ENCODE data around the gene ST14.
"Not testable (repeated sequence)": the region's sequence is repeated elsewhere in the genome, so short reads cannot be mapped to it uniquely, and the experiment has no call there.

Gene ST14

DNA sequence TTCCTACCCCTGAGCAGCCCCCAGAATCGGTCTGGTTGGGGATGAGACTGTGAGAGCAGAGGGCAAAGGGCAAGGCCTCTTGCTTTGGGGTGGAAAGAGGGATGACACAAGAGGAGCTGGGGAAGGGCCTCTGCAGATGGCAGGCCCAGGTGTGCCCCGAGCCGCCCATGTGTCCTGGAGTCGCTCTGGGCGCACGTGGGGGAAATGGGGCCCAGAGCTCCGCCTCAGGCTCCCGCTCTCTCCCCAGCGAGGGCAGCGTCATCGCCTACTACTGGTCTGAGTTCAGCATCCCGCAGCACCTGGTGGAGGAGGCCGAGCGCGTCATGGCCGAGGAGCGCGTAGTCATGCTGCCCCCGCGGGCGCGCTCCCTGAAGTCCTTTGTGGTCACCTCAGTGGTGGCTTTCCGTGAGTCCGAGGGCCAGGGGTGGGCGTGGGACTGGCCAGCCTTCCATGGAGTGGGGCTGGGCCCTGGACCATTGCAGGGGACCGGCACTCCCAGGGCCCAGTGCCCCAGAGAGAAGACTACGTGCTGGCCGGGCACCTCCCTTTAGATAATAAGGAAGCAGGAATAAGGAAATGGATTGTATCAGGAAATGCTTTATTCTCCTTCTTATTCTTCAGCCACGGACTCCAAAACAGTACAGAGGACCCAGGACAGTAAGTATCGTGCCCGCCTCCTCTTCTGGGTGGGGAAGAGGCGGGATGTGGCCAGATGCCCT, 30.1 kb downstream of the ST14 start:
- no peak for DNase-seq

DNA sequence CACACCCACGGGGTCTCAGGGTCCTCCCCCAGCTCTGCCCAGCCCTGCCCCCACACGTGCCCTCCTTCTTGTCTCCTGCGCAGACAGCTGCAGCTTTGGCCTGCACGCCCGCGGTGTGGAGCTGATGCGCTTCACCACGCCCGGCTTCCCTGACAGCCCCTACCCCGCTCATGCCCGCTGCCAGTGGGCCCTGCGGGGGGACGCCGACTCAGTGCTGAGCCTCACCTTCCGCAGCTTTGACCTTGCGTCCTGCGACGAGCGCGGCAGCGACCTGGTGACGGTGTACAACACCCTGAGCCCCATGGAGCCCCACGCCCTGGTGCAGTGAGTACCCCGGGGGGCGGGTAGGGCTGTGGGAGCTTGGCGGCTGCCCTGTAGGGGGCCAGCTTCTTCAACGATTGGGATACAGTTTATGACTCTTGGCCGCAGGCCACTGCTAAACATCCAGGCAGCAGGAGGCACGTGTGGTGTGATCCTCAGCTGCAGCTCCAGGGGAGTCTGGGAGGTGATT, 30.8 kb downstream of the ST14 start:
- DNase-seq = no peak

DNA sequence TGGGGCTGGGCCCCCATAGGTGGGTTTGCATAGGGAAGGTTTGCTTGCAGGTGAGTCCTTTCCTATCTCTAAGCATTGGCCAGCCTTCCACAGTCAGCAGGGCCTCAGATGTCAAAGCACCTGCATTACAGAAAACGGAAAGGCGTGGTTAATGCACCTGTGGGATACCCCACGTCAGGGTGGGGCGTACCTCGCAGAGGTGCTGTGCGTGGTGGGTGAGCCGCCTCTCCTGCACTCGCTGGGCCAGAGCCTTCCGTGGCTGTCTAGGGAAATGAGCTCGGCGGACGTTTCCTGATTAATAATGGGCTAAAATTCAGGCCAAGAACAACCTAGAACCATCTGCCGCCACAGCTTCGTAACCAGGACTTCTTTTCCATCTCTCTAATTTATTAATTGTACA, 32.3 kb downstream of the ST14 start:
- DNase-seq = no peak

DNA sequence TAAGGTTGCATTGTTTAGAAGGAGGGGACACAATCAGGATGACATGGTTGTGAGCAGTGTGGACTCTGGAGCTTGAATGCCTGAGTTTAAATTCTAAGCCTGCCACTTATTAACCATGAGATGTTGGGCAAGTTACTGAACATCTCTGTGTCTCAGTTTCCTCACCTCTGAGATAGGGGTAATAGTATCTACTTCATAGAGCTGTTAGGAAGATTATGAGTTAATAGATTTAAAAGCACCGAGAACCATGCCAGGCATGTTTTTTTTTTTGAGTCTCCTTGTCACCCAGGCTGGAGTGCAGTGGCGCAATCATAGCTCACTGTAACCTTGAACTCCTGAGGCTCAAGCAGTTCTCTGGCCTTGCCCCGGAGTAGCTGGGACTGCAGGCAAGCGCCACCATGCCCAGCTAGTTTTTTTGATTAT, 33.3 kb downstream of the ST14 start:
- no peak for DNase-seq

DNA sequence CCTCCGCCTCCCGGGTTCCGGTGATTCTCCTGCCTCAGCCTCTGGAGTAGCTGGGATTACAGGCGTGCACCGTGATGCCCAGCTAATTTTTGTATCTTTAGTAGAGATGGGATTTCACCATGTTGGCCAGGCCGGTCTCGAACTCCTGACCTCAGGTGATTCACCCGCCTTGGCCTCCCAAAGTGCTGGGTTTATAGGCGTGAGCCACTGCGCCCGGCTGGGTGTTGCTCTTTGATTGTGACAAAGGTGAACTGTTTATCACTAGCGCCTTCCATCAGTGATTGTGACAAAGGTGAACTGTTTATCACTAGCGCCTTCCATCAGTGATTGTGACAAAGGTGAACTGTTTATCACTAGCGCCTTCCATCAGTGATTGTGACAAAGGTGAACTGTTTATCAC, 34.0 kb downstream of the ST14 start:
- not testable (repeated sequence) for DNase-seq

DNA sequence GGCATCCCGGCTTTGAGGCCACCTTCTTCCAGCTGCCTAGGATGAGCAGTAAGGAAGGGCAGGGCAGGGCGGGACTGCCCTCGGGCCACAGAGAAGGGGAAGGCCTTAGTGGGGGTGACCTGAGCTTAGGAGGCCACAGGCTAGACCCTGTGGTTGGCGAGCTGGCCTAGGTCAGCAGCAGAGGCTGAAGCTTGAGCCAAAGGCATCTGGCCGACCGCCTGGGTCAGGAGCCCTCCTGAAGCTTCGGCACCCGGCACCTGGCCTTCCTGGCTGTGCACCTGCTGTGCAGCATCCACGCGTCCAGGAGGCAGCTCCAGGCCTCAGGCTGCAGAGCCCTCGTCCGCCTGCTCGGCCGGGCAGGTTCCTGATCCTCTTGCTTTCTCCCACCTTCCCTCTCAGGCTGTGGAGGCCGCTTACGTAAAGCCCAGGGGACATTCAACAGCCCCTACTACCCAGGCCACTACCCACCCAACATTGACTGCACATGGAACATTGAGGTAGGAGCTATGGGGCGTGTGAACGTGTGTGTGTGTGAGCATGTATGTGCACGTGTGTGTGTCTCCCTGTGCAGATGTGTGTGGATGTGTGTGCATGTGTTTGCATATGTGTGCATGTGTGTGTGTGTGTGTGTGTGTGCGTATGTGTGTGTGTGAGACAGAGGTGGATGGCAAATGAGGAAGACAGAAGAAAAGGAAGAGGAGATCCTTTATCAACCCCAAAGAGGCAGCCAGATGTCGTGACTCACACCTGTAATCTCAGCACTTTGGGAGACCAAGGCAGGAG, 34.9 kb downstream of the ST14 start:
- DNase-seq = no peak

DNA sequence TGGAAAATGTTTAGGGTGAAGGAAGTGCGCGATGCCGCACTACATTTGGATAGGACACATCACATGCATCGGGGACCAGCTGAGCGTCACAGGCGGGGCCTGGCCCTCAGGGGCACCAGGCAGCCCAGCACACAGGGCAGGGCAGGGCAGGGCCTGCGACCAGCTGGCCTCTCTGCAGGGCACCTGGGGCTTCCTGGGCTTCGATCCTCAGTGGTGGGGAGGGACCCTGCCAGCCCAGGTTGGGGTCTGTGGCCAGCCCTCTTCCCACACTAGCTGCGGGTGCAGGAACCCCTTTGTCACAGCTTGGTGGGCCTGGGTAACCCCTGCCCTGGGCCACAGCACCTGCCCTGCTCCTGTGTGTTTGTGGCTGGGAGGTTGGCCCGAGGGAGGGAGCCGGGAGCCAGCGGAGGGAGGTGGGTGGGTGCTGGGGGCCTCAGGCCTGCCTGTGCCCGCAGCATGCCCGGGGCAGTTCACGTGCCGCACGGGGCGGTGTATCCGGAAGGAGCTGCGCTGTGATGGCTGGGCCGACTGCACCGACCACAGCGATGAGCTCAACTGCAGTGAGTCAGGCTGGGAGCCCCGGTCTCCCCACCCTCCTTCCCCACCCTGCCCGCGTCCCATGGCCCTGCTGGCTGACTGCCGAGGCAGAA, 37.9 kb downstream of the ST14 start:
- no peak for DNase-seq

DNA sequence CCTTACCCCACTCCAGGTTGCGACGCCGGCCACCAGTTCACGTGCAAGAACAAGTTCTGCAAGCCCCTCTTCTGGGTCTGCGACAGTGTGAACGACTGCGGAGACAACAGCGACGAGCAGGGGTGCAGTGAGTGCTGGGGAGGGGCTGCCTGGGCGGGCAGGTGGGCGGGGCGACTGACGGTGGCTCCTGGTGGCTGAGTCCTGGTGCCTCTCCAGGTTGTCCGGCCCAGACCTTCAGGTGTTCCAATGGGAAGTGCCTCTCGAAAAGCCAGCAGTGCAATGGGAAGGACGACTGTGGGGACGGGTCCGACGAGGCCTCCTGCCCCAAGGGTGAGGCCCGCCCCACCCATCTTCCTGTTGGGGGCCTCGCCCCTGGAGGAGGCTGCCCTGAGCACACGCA, 38.7 kb downstream of the ST14 start:
- no peak for DNase-seq

DNA sequence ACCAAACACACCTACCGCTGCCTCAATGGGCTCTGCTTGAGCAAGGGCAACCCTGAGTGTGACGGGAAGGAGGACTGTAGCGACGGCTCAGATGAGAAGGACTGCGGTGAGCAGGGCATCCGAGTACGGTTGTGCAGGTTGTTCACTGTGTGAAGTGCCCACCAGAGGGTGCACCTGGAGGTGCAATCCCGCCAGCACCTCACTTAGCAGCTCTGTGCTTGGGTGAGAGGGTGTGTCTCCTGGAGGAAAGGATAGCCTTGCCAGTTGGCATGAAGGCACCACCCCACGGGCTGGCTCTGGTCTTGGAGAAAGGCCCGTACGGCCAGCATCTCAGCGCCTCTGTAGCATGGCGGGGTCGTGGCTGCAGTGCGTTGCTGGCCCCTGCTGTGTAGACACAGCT, 39.4 kb downstream of the ST14 start:
- no peak for DNase-seq

DNA sequence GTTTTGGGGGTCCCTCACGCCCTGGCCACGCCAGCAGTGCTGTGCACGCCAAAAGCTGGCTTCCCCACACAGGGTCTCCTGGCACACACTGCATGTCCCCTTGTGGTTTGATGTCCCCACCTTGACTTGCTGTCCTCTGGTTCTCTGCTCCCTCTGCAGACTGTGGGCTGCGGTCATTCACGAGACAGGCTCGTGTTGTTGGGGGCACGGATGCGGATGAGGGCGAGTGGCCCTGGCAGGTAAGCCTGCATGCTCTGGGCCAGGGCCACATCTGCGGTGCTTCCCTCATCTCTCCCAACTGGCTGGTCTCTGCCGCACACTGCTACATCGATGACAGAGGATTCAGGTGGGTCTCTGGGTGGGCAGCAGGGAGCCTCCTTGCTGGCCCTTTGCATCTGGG, 40.2 kb downstream of the ST14 start:
- no peak for DNase-seq

DNA sequence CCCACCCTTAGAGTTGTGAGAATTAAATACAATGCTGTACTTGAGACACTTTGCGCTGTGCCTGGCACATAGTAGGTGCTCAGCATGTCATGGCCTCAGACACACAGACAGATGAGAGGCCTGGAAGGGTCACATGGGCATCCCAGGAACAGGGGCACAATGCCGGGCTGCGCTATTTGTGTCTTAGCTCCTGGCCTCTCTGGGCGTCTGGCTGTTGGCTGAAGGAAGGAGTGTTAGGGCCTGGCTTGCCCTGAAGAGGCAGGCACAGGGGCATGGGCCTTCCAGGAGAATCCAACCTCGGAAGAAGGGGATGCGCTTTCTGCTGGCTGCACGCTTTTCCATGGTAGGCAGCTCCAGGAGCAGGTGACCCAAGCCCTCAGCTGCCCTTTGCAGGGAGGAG, 41.4 kb downstream of the ST14 start:
- DNase-seq = no peak

DNA sequence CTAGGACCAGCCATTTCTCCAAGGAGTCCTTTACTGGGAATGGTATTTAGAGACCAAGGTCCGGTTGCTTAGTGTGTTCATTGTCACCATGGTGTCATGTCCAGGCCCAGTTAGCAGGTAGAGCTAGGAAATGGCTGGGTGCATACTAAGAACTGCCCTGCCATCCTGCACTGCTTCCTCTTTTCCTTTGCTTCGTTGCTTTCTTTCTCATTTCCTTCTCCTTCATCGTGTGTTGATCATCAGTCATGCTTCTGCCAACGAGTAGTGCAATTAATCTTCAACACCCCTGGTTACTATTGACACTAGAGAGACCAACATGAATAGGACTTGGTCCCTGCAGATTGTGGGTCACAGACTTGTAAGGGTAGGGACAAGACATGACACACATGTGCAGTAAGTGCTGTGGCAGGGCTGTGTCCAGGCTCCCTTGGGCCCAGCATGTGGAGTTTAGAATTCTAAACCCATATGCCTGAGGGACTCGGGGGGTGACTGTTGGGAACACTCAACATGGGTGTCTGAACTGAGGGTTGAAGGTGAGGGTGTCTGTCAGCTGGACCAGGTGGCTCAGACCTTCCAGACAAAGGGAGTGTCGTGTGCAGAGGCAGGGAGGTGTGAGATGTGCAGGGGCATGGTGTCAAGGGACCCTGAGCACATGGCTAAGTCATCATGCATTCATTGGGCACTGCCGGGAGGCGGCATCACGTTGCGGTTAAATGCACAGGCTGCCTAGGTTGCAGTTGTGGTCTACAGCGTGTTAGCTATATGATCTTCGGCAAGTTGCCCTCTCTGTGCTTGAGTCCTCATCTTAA, 42.6 kb downstream of the ST14 start:
- no peak for DNase-seq

DNA sequence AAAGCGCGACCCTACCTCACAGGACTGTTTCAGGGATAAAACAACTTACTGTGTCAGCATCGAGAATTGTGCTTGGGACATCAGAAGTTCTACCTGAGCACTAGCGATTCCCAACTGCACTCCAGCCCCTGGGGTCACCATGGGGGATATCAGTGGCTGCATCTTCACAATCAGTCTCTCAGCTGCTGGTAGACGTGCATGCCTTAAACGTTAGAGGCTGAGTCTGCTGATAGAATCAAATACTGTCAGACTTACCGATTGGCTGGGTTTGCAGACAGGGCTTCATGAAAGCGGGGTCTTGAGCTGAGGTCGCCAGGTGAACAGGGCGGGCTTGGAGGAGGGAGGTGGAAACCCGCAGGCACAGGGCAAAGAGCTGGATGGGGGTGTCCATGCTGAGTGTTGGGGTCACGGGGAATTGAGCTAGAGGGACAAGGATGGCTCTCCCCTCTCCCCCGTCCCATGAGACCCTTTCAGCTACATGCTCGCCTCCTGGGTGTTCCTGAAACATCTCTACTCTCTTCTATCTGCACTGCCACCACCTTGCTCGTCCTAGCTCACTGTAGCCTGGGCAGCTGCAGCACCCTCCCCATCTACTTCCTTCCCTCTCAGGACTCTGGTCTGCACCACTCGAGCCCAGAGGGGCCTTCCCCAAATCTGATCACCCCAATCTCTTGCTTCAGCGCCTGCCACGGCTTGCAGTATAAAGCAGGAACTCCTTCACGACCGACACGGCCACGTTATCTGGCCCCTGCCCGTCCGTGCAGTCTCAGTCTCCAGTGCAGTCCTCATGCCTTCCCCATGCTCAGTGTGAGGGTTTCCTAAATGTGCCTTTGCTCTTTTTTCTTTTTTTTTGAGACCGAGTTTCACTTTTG, 43.5 kb downstream of the ST14 start:
- DNase-seq = no peak

DNA sequence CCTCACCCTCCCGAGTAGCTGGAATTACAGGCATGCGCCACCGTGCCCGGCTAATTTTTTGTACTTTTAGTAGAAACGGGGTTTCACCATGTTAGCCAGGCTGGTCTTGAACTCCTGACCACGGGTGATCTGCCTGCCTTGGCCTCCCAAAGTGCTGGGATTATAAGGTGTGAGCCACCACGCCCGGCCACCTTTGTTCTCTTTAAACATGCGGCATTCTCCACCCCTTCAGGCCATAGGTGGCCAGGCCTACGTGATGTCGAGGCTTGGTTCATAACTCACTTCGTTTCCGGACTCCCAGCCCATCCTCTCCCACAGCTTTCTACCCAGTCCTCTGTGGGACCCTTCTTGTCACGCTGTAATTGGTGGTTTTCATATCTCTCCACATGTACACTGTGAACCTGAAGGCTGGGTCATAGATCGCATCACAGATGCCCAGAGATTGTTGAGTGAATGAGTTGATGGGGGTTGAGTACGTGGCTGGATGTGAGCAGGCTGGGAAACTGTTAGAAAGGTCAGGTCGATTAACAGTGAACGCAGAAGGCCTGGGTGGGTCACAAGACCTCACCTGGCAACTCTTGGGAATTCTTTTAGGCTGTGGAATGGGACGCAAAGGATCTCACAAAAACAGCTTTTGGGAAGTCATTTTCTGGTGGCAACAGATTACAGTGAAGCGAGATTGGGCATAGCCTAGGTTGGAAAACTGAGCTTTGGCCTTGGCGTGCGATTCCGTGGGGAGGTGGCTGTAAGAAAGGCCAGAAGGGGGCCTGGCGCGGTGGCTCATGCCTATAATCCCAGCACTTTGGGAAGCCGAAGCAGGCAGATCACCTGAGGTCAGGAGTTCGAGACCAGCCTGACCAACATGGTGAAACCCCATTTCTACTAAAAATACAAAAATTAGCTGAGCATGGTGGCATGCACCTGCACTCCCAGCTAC, 44.5 kb downstream of the ST14 start:
- DNase-seq = no peak

DNA sequence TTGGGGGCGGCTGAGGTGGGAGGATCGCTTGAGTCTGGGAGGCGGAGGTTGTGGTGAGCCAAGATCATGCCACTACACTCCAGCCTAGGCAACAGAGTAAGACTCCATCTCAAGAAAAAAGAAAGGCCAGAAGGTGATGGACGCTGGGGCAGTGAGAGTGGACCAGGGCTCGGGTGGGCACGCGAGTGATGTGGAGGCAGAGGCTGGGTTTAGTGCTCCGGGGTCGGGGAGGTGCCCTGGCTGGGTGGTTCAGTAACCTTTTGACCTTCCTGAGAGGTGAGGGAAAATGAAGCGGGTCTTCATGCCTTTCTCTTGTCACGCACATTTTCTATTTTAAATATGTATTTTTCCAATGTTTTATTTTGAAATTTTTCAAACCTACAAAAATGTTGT, 45.1 kb downstream of the ST14 start:
- DNase-seq = no peak

DNA sequence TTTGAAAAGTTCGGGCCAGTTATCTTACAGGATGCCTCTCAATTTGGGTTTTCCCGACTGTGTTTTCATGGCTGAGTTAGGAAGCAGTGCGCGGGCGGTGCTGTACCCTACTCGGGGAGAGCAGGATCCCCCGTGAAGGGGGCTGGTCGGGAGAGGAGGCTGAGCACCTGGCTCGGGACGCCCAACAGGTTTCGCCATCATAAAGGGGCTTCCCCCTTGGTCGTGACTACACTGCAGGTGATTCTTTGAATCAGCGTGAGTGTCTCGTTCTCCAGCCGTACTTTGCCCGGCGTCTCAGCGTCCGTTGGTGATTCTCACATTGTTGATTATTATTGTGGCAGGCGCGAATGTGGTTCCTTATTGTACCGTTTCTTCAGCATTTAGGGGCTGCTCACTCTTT, 46.6 kb downstream of the ST14 start:
- no peak for DNase-seq

DNA sequence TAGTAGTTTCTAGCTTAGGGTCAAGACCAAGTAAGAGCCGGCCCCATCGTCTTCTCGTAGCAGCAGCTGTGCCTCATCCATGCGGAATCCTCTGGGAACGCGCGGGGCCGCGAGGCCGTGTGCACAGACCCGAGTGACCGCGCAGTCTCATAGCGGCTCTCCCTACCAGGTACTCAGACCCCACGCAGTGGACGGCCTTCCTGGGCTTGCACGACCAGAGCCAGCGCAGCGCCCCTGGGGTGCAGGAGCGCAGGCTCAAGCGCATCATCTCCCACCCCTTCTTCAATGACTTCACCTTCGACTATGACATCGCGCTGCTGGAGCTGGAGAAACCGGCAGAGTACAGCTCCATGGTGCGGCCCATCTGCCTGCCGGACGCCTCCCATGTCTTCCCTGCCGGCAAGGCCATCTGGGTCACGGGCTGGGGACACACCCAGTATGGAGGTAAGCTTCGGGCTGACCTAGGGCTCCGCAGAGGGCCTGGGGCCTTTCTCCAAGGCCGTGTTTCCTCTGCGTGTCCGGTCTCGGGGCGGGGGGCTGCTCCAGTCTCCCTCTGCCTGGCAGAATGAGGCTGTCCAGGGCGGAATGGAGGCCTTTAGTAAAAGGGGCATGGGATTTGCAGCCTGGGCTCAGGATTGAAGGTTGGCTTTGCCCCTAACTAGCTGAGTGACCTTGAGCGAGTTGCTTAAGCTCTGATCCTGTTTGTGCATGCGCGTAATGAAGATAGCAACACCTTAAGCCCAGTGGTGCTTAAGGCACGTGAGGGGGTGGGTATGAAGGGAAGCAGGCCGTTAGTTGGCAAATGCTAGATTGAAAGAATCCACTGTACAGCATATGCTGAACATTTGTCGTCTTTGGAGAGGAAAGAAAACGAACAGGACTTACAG, 48.9 kb downstream of the ST14 start:
- no peak for DNase-seq

DNA sequence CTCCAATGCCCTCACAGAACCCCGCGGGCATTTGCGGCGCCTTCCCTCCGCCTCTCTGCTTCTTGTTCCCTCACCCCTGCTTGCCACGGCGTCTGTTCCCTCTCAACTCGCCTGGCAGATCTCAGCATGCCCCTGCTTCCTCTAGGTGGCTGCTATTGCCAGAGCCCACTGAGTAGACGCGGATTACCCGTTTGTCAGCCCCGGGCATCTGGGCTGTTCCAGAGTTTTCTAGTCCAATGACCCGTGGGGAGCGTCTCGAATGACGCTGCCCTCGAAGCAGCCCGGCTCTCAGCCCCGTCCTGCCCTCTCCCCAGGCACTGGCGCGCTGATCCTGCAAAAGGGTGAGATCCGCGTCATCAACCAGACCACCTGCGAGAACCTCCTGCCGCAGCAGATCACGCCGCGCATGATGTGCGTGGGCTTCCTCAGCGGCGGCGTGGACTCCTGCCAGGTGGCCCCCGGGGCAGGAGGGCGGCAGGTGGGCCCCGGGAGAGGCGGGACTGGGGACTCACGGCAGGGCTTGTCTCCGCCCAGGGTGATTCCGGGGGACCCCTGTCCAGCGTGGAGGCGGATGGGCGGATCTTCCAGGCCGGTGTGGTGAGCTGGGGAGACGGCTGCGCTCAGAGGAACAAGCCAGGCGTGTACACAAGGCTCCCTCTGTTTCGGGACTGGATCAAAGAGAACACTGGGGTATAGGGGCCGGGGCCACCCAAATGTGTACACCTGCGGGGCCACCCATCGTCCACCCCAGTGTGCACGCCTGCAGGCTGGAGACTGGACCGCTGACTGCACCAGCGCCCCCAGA, 49.7 kb downstream of the ST14 start:
- no peak for DNase-seq
